H9 (cell line): ENCODE results near the gene ANO10. TPM values are rescaled to one million over a fixed set of nuclear protein-coding genes. Genes with fewer than 3 reads are reported as not detected.

Experiments used
- DNase-seq: peaks from one replicate; pipeline ENCODE4 v3.0.0-alpha.2; 2017
- H2AFZ ChIP-seq: one replicate; pipeline ENCODE4 v1.6.1; 2013; ENCODE audit warnings: mild to moderate bottlenecking, low read length, control low read depth, moderate library complexity
- H2AK5ac ChIP-seq: 2 replicates; pipeline ENCODE4 v1.6.1; 2013; ENCODE audit warnings: low read length, control low read depth, mixed read lengths; ENCODE audit not compliant: insufficient read length
- H2BK120ac ChIP-seq: one replicate; pipeline ENCODE4 v1.6.1; 2013; ENCODE audit warnings: low read depth, mild to moderate bottlenecking, low read length, control low read depth, inconsistent platforms; ENCODE audit not compliant: poor library complexity, severe bottlenecking
- H2BK12ac ChIP-seq: 2 replicates; pipeline ENCODE4 v1.6.1; 2013; ENCODE audit warnings: low read length, control low read depth, mixed read lengths, low read depth; ENCODE audit not compliant: insufficient read length
- H2BK15ac ChIP-seq: 2 replicates; pipeline ENCODE4 v1.6.1; 2013; ENCODE audit warnings: low read depth, low read length, control low read depth
- H2BK20ac ChIP-seq: one replicate; pipeline ENCODE4 v1.6.1; 2013; ENCODE audit warnings: low read depth, mild to moderate bottlenecking, low read length, control low read depth, inconsistent platforms; ENCODE audit not compliant: poor library complexity, severe bottlenecking
- H2BK5ac ChIP-seq: 2 replicates; pipeline ENCODE4 v1.6.1; 2013; ENCODE audit warnings: low read length, control low read depth, mixed read lengths; ENCODE audit not compliant: insufficient read length
- H3K14ac ChIP-seq: 2 replicates; pipeline ENCODE4 v1.6.1; 2013; ENCODE audit warnings: low read length, control low read depth; ENCODE audit not compliant: insufficient read depth
- H3K18ac ChIP-seq: 2 replicates; pipeline ENCODE4 v1.6.1; 2013; ENCODE audit warnings: low read depth, mild to moderate bottlenecking, mixed read lengths, low read length, control low read depth; ENCODE audit not compliant: insufficient read length
- H3K23ac ChIP-seq: 2 replicates; pipeline ENCODE4 v1.6.1; 2013; ENCODE audit warnings: low read length, control low read depth, mixed read lengths, low read depth; ENCODE audit not compliant: insufficient read length
- H3K23me2 ChIP-seq: 2 replicates; pipeline ENCODE4 v1.6.1; 2013; ENCODE audit warnings: low read depth, mild to moderate bottlenecking, mixed read lengths, low read length, control low read depth; ENCODE audit not compliant: insufficient read length, poor library complexity, severe bottlenecking
- H3K27ac ChIP-seq: 2 replicates; pipeline ENCODE4 v1.5.1; 2013; ENCODE audit warnings: low read length, control low read depth, mixed read lengths, low read depth; ENCODE audit not compliant: insufficient read length
- H3K27me3 ChIP-seq: 2 replicates; pipeline ENCODE4 v1.6.1; 2013; ENCODE audit warnings: low read length, control low read depth, inconsistent platforms; ENCODE audit not compliant: insufficient read depth
- H3K4ac ChIP-seq: 2 replicates; pipeline ENCODE4 v1.6.1; 2013; ENCODE audit warnings: low read depth, mild to moderate bottlenecking, control low read depth, inconsistent platforms, low read length, moderate library complexity
- H3K4me1 ChIP-seq: 2 replicates; pipeline ENCODE4 v1.6.1; 2013; ENCODE audit warnings: low read length, control low read depth, inconsistent platforms; ENCODE audit not compliant: insufficient read depth
- H3K4me2 ChIP-seq: 2 replicates; pipeline ENCODE4 v1.6.1; 2013; ENCODE audit warnings: low read length, control low read depth, mixed read lengths; ENCODE audit not compliant: insufficient read length, insufficient read depth
- H3K56ac ChIP-seq: 2 replicates; pipeline ENCODE4 v1.6.1; 2013; ENCODE audit warnings: low read depth, mild to moderate bottlenecking, mixed read lengths, low read length, control low read depth; ENCODE audit not compliant: insufficient read length
- H3K79me1 ChIP-seq: 2 replicates; pipeline ENCODE4 v1.6.1; 2013; ENCODE audit warnings: low read depth, mild to moderate bottlenecking, moderate library complexity, low read length, control low read depth, inconsistent platforms; ENCODE audit not compliant: insufficient read depth, poor library complexity, severe bottlenecking
- H3K79me2 ChIP-seq: 2 replicates; pipeline ENCODE4 v1.6.1; 2013; ENCODE audit warnings: low read length, control low read depth, inconsistent platforms; ENCODE audit not compliant: insufficient read depth
- H3K9ac ChIP-seq: 2 replicates; pipeline ENCODE4 v1.6.1; 2013; ENCODE audit warnings: low read length, control low read depth, mixed read lengths; ENCODE audit not compliant: insufficient read length; ENCODE audit errors: extremely low read depth
- H3K9me3 ChIP-seq: one replicate; pipeline ENCODE4 v1.6.1; 2013; ENCODE audit warnings: low read depth, low read length, inconsistent platforms; ENCODE audit not compliant: control insufficient read depth
- H3T11ph ChIP-seq: one replicate; pipeline ENCODE4 v1.6.1; 2013; ENCODE audit warnings: mild to moderate bottlenecking, low read length, control low read depth, inconsistent platforms
- H4K20me1 ChIP-seq: one replicate; pipeline ENCODE4 v1.6.1; 2013; ENCODE audit not compliant: control insufficient read depth, insufficient read length, insufficient read depth
- H4K5ac ChIP-seq: 2 replicates; pipeline ENCODE4 v1.6.1; 2013; ENCODE audit warnings: low read depth, mild to moderate bottlenecking, mixed read lengths, low read length, control low read depth; ENCODE audit not compliant: insufficient read length
- H4K8ac ChIP-seq: replicated peaks from 2 replicates; pipeline ENCODE4 v1.6.1; 2013; ENCODE audit warnings: low read length, control low read depth, mixed read lengths, low read depth; ENCODE audit not compliant: insufficient read length
- H4K91ac ChIP-seq: 2 replicates; pipeline ENCODE4 v1.6.1; 2013; ENCODE audit warnings: low read depth, mild to moderate bottlenecking, moderate library complexity, mixed read lengths, low read length, control low read depth; ENCODE audit not compliant: insufficient read length
- H3K27ac Mint-ChIP-seq, 3 experiments: 2 replicates in 2 of 3; 3 replicates in 1 of 3; pipeline ENCODE4 v1.8.0; 2020 to 2021; ENCODE audit warnings: mixed read lengths in 3 of 3, mild to moderate bottlenecking in 1 of 3, moderate library complexity in 1 of 3
- H3K27me3 Mint-ChIP-seq: 2 replicates; pipeline ENCODE4 v1.8.0; 2021; ENCODE audit warnings: low read depth, mild to moderate bottlenecking, moderate library complexity, mixed read lengths
- H3K36me3 Mint-ChIP-seq, 3 experiments: 2 replicates in 2 of 3; 3 replicates in 1 of 3; pipeline ENCODE4 v1.8.0; 2020 to 2021; ENCODE audit warnings: low read depth in 3 of 3, mixed read lengths in 3 of 3; ENCODE audit not compliant: insufficient read depth in 1 of 3
- H3K4me1 Mint-ChIP-seq, 2 experiments: 2 replicates each; pipeline ENCODE4 v1.8.0; 2020; ENCODE audit warnings: mixed read lengths in 2 of 2
- H3K4me3 Mint-ChIP-seq, 2 experiments: 2 replicates in 1 of 2; 3 replicates in 1 of 2; pipeline ENCODE4 v1.8.0; 2020 to 2021; ENCODE audit warnings: mild to moderate bottlenecking in 2 of 2, mixed read lengths in 2 of 2, moderate library complexity in 1 of 2
- H3K9me3 Mint-ChIP-seq, 2 experiments: 2 replicates in 1 of 2; 3 replicates in 1 of 2; pipeline ENCODE4 v1.8.0; 2020; ENCODE audit warnings: mild to moderate bottlenecking in 2 of 2, mixed read lengths in 2 of 2, moderate library complexity in 1 of 2
- WGBS: extraction: QIAGEN DNeasy Blood & Tissue Kit; methylation state at CpG from one replicate; pipeline ENCODE4 v1.1.7; 2013; ENCODE audit warnings: missing lambda C conversion rate, low lambda C conversion rate, mixed read lengths; ENCODE audit not compliant: insufficient read length; ENCODE audit errors: extremely low coverage; 5-methylcytosine and 5-hydroxymethylcytosine counted together
- total RNA-seq: library from RNA; stranded (reverse); gene quantifications from 2 replicates; pipeline ENCODE4 v1.2.1, GENCODE V29; 2021
- TF ChIP-seq, protein P1 (sequence below): fragments of 200-600 bp; sonication (generic); conservative IDR thresholded peaks from 3 replicates; pipeline ENCODE4 v1.8.0; 2021; ENCODE audit warnings: antibody characterized with exemption, mild to moderate bottlenecking

Gene ANO10
- total RNA-seq, 1 experiment from 2014 or later: 38.7 TPM

DNA sequence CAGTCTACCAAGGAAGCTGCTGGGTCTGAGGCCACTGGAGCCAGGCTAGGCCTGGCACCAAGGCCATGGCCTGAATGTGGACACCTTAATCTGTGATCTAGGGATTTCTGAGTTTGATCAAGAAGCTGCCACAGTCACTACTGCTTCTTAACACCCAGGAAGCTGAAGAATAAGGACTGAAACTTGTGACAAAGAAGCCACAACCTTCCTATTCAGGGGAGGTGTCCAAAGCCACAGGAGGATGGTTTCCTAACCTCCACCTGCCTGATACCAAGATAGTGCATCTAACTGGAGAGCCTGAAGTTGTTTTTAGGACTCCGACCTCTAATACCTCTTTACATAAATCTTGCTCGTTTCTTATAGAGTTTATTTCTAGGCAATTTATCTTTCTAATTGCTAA lies 5.5 kb upstream of the ANO10 start:
- WGBS: no CpG with 5 or more reads among the region's 2 CpGs
- peaks cover 7 to 12% (median 8%) of the 10 kb centered on the region in 3 experiments for H3K36me3 Mint-ChIP-seq
- H2BK120ac ChIP-seq: no peak overlapping the region

More for the DNA sequence above, 5.5 kb upstream of the ANO10 start:
- no peak overlapping the region for H3T11ph ChIP-seq
- Mint-ChIP-seq H3K9me3 (peaks cover 8 to 15% of the 10 kb centered on the region in 2 experiments), H3K27me3 (no peaks in the 10 kb centered on the region; the same call in 1 of the 2 replicates), H3K4me1 (peaks cover 13 to 41% of the 10 kb centered on the region in 2 experiments), H3K27ac (no peak overlapping the region), H3K4me3 (no peak overlapping the region)
- H2BK5ac ChIP-seq: no peak overlapping the region
- H3K79me1 ChIP-seq: no peaks in the 10 kb centered on the region
- no peaks in the 10 kb centered on the region for H4K20me1 ChIP-seq
- H3K56ac ChIP-seq: no peak overlapping the region
- H2AFZ ChIP-seq: no peak overlapping the region
- H2AK5ac ChIP-seq: no peak overlapping the region
- H3K18ac ChIP-seq: no peak overlapping the region
- no peak overlapping the region for H2BK12ac ChIP-seq
- H4K91ac ChIP-seq: no peak overlapping the region
- H3K23ac ChIP-seq: no peak overlapping the region
- no peak overlapping the region for H4K5ac ChIP-seq
- no peak overlapping the region for H4K8ac ChIP-seq
- H3K4ac ChIP-seq: no peak overlapping the region
- no peaks in the 10 kb centered on the region for H3K9me3 ChIP-seq
- H2BK15ac ChIP-seq: no peak overlapping the region
- TF ChIP-seq, protein P1, sequence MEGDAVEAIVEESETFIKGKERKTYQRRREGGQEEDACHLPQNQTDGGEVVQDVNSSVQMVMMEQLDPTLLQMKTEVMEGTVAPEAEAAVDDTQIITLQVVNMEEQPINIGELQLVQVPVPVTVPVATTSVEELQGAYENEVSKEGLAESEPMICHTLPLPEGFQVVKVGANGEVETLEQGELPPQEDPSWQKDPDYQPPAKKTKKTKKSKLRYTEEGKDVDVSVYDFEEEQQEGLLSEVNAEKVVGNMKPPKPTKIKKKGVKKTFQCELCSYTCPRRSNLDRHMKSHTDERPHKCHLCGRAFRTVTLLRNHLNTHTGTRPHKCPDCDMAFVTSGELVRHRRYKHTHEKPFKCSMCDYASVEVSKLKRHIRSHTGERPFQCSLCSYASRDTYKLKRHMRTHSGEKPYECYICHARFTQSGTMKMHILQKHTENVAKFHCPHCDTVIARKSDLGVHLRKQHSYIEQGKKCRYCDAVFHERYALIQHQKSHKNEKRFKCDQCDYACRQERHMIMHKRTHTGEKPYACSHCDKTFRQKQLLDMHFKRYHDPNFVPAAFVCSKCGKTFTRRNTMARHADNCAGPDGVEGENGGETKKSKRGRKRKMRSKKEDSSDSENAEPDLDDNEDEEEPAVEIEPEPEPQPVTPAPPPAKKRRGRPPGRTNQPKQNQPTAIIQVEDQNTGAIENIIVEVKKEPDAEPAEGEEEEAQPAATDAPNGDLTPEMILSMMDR: no peak
- DNase-seq: no peak
- H3K14ac ChIP-seq: no peak overlapping the region
- H3K27me3 ChIP-seq: no peaks in the 10 kb centered on the region
- no peak overlapping the region for H3K4me2 ChIP-seq
- no peaks in the 10 kb centered on the region; the same call in 1 of the 2 replicates for H3K4me1 ChIP-seq
- H3K9ac ChIP-seq: no peak overlapping the region
- no peak overlapping the region for H2BK20ac ChIP-seq
- H3K23me2 ChIP-seq: no peaks in the 10 kb centered on the region
- no peak overlapping the region for H3K27ac ChIP-seq
- H3K79me2 ChIP-seq: no peaks in the 10 kb centered on the region
